ENCODE measurements around the gene ZNF784.
A peak's percentile ranks its signal among the peaks of the same experiment; 100 is the strongest.

The ZNF784 gene

GRCh38 chr19:55620410-55621204, 3.8 kb downstream of the ZNF784 start:
- DNase-seq, result no peak

- DNase-seq, result no peak
These were observed 5.1 kb downstream of the ZNF784 start for GRCh38 chr19:55619286-55619685.

- no peak for DNase-seq
These were observed 5.9 kb downstream of the ZNF784 start for GRCh38 chr19:55618426-55618825.

- no peak for DNase-seq
These were observed 6.9 kb downstream of the ZNF784 start for GRCh38 chr19:55617426-55617825.

- no peak for DNase-seq
These were observed 7.9 kb downstream of the ZNF784 start for GRCh38 chr19:55616395-55616875.

GRCh38 chr19:55615543-55616394, 8.6 kb downstream of the ZNF784 start:
- no peak for DNase-seq

- DNase-seq, result no peak
These were observed 9.4 kb downstream of the ZNF784 start for GRCh38 chr19:55614711-55615542.

- no peak for DNase-seq
These were observed 10.2 kb downstream of the ZNF784 start for GRCh38 chr19:55613930-55614710.

GRCh38 chr19:55613396-55613795, 11.0 kb downstream of the ZNF784 start:
- no peak for DNase-seq

- DNase-seq, result no peak
These were observed 12.3 kb downstream of the ZNF784 start for GRCh38 chr19:55611983-55612645.

- no peak for DNase-seq
These were observed 12.9 kb downstream of the ZNF784 start for GRCh38 chr19:55611300-55611982.

GRCh38 chr19:55609326-55609725, 15.0 kb downstream of the ZNF784 start:
- DNase-seq, result no peak

GRCh38 chr19:55606817-55607216, 17.5 kb downstream of the ZNF784 start:
- DNase-seq, result no peak

- DNase-seq, result no peak
These were observed 17.9 kb downstream of the ZNF784 start for GRCh38 chr19:55606471-55606787.

- DNase-seq, result peak; percentile 68
These were observed 18.5 kb downstream of the ZNF784 start, which contains the start of gene ZNF865 for GRCh38 chr19:55605637-55606470. Gene ZNF865, plus strand, starts transcription at chr19:55605647. Its CDS starts 7,972 bp downstream, at chr19:55613619.

- peak; percentile 94 for DNase-seq
These were observed 19.1 kb downstream of the ZNF784 start for GRCh38 chr19:55605207-55605636.

- DNase-seq, result no peak
These were observed 20.6 kb downstream of the ZNF784 start for GRCh38 chr19:55603581-55604292.

GRCh38 chr19:55603115-55603514, 21.3 kb downstream of the ZNF784 start:
- no peak for DNase-seq
